ENCODE data around the gene XYLT1.
A peak's percentile ranks its signal among the peaks of the same experiment; 100 is the strongest.
"Not testable (repeated sequence)": the region's sequence is repeated elsewhere in the genome, so short reads cannot be mapped to it uniquely, and the experiment has no call there.

XYLT1 gene

DNA sequence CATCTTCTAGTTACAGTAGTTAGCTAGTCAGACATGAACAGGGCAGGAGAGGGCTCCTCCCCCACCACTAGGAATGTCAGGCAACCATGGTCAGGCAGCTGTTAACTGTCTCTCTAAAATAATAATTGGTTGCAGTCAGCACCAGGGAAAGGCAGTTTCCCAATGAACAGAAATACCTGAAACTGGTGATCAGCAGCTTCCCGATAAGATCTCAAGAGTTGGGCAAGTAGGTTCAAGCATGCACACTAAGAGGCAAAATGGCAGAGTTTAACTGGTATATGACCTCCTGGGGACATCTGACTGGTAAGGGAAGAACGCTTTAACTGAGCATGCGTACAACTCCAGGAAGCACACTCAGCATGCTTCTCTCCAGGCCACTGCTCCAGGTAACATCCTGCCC is 12.6 kb upstream of the XYLT1 start:
- no peak for DNase-seq (ENCODE audit: low read depth)
- TF ChIP-seq, protein P1, sequence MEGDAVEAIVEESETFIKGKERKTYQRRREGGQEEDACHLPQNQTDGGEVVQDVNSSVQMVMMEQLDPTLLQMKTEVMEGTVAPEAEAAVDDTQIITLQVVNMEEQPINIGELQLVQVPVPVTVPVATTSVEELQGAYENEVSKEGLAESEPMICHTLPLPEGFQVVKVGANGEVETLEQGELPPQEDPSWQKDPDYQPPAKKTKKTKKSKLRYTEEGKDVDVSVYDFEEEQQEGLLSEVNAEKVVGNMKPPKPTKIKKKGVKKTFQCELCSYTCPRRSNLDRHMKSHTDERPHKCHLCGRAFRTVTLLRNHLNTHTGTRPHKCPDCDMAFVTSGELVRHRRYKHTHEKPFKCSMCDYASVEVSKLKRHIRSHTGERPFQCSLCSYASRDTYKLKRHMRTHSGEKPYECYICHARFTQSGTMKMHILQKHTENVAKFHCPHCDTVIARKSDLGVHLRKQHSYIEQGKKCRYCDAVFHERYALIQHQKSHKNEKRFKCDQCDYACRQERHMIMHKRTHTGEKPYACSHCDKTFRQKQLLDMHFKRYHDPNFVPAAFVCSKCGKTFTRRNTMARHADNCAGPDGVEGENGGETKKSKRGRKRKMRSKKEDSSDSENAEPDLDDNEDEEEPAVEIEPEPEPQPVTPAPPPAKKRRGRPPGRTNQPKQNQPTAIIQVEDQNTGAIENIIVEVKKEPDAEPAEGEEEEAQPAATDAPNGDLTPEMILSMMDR (IDR thresholded peaks at IDR 0.05; ENCODE audit: insufficient read depth, low read depth, low read length, missing control alignments): no peak
- H3K4me3 ChIP-seq (ENCODE audit: low read depth, low read length): no peak overlapping the region

GRCh38 chr16:17482341-17482740 is 11.6 kb upstream of the XYLT1 start:
- H3K4me3 ChIP-seq (ENCODE audit: low read depth, low read length); DNase-seq (ENCODE audit: low read depth): not testable (repeated sequence)

DNA sequence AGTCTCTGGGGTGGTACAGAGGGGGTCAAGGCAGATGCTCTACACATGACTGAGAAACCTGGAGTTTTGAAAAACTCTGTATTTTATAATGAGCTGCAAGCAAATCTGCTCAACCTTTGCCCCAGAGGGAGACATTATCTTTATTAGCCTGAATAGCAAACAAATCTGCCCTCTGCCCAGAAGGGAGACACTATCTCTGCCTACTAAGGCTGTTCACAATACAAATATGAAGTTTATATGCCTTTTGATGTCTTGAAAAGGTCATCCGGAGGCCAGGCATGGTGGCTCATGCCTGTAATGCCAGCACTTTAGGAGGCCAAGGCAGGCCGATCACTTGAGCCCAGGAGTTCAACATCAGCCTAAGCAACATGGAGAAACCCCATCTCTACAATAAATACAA is 11.0 kb upstream of the XYLT1 start:
- no peak for DNase-seq (ENCODE audit: low read depth)
- no peak overlapping the region for H3K4me3 ChIP-seq (ENCODE audit: low read depth, low read length)
- TF ChIP-seq, protein P1 (IDR thresholded peaks at IDR 0.05; ENCODE audit: insufficient read depth, low read depth, low read length, missing control alignments): no peak

DNA sequence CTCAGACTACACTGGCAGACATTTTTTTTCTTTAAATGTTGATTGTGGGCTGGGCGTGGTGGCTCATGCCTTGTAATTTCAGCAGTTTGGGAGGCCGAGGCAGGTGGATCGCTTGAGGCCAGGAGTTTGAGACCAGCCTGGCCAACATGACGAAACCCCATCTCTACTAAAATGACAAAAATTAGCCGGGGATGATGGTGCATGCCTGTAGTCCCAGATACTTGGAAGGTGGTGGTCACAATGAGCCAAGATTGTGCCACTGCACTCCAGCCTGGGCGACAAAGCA is 6.4 kb upstream of the XYLT1 start:
- H3K4me3 ChIP-seq (ENCODE audit: low read depth, low read length); DNase-seq (ENCODE audit: low read depth): not testable (repeated sequence)

- DNase-seq (ENCODE audit: low read depth): peak; percentile 64
- no peak overlapping the region for H3K4me3 ChIP-seq (ENCODE audit: low read depth, low read length)
- TF ChIP-seq, protein P1 (IDR thresholded peaks at IDR 0.05; ENCODE audit: insufficient read depth, low read depth, low read length, missing control alignments): peak; percentile 45
Measured at GRCh38 chr16:17476414-17477259, 5.9 kb upstream of the XYLT1 start.

GRCh38 chr16:17475104-17475503 is 4.3 kb upstream of the XYLT1 start:
- DNase-seq (ENCODE audit: low read depth): no peak
- TF ChIP-seq, protein P1 (IDR thresholded peaks at IDR 0.05; ENCODE audit: insufficient read depth, low read depth, low read length, missing control alignments): no peak
- H3K4me3 ChIP-seq (ENCODE audit: low read depth, low read length): no peak overlapping the region

- H3K4me3 ChIP-seq (ENCODE audit: low read depth, low read length): no peak overlapping the region
- peak; percentile 42 for DNase-seq (ENCODE audit: low read depth)
- TF ChIP-seq, protein P1 (IDR thresholded peaks at IDR 0.05; ENCODE audit: insufficient read depth, low read depth, low read length, missing control alignments): no peak
Measured at GRCh38 chr16:17474572-17474971, 3.8 kb upstream of the XYLT1 start.

- no peak for DNase-seq (ENCODE audit: low read depth)
- TF ChIP-seq, protein P1 (IDR thresholded peaks at IDR 0.05; ENCODE audit: insufficient read depth, low read depth, low read length, missing control alignments): no peak
- H3K4me3 ChIP-seq (ENCODE audit: low read depth, low read length): no peak overlapping the region
Measured at GRCh38 chr16:17474037-17474436, 3.3 kb upstream of the XYLT1 start.

All from GM12865 (cell line).